Tibial artery (tissue), 4 donors: ENCODE data around the gene RPL27.
"Not testable (repeated sequence)": the region's sequence is repeated elsewhere in the genome, so short reads cannot be mapped to it uniquely, and the experiment has no call there.

Experiments used
- DNase-seq, 2 donors: peaks; one replicate each; pipeline ENCODE4 v3.0.0-alpha.2; 2019
- H3K27ac ChIP-seq, 2 donors: fragments of 200-600 bp; sonication (generic) in 1 of 2; 1 replicate in 1 of 2; 2 replicates in 1 of 2; pipeline ENCODE4 v1.5.1; 2018 to 2019; ENCODE audit warnings: mild to moderate bottlenecking in 1 of 2
- H3K27me3 ChIP-seq, 2 donors: fragments of 200-600 bp; sonication (generic) in 1 of 2; one replicate each; pipeline versions ENCODE4 v1.5.1 to v1.6.0; 2016 to 2019
- H3K36me3 ChIP-seq, 3 donors: fragments of 200-600 bp; sonication (generic) in 2 of 3; one replicate each; pipeline ENCODE4 v1.5.1; 2016 to 2019; ENCODE audit warnings: mild to moderate bottlenecking in 2 of 3
- H3K4me1 ChIP-seq, 4 donors: fragments of 200-600 bp; sonication (generic) in 2 of 4; 1 replicate in 3 of 4; 2 replicates in 1 of 4; pipeline ENCODE4 v1.5.1; 2016 to 2019
- H3K4me3 ChIP-seq, 2 donors: fragments of 200-600 bp; sonication (generic) in 1 of 2; 1 replicate in 1 of 2; 2 replicates in 1 of 2; pipeline ENCODE4 v1.5.1; 2018 to 2019; ENCODE audit warnings: mild to moderate bottlenecking in 2 of 2
- H3K9me3 ChIP-seq, 3 donors: fragments of 200-600 bp; sonication (generic) in 1 of 3; one replicate each; pipeline ENCODE4 v1.5.1; 2016 to 2019
- CTCF ChIP-seq, 2 experiments: fragments of 200-600 bp in 1 of 2; fragments of 450-650 bp in 1 of 2; IDR thresholded peaks; one replicate each; pipeline ENCODE4 v1.5.1; 2017 to 2019; ENCODE audit warnings: antibody characterized with exemption in 2 of 2, mild to moderate bottlenecking in 1 of 2, moderate library complexity in 1 of 2
- intact Hi-C: fragments of 100-400 bp; cut with DNase I; formaldehyde crosslinking; loops from one replicate; pipeline ENCODE4 v1.15.0; 2023; ENCODE audit warnings: low total_unique reads

RPL27 gene

DNA sequence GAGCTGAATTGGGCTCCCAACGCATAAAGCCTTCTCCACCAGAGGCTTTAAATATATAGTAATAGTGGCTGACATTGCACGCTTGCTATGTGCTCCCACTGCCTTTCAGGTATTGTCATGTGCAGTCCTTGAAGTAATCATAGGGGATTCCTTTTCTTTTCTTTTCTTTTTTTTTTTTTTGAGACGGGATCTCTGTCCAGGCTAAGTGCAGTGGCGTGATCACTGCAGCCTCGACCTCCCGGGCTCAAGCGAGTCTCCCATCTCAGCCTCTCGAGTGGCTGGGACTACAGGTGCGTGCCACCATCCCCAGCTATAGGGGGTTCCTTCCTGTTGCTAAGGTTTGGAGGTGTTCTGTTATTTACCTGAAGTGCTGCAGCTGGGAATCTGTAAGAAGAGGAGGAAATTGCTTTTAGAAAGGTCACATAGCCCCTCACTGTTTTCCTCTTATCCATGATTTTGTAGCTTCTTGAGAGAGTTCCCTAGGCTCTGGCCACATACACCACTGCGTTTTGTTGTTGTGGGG lies 845 bp downstream of the RPL27 start:
- no peak for DNase-seq
- intact Hi-C loops: loop anchor here (5.0 kb wide), 1 partner anchor 157 kb away; the partner anchor contains the start of gene AOC2

DNA sequence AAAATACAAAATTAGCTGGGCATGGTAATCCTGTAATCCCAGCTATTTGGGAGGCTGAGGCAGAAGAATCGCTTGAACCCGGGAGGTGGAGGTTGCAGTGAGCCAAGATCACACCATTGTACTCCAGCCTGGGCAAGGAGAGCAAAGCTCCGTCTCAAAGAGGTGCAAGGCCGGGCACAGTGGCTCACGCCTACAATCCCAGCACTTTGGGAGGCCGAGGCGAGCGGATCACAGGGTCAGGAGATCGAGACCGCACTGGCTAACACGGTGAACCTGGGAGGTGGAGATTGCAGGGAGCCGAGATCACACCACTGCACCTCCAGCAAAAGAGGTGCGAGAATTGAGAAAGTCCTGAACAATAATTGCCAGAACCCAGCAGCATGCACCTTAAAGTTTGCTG lies 2.7 kb downstream of the RPL27 start:
- intact Hi-C loops: not testable (repeated sequence)
- H3K4me1 ChIP-seq: peaks cover 0 to 20% (median 17%) of the 10 kb centered on the region in 4 donors

More for the DNA sequence above, 845 bp downstream of the RPL27 start:
- Histone ChIP-seq H3K9me3 (no peaks in the 10 kb centered on the region), H3K4me3 (peak overlapping the region; percentile 57 to 74), H3K4me1 (peaks cover 0 to 20% (median 17%) of the 10 kb centered on the region in 4 donors), H3K36me3 (peaks cover 31 to 51% (median 31%) of the 10 kb centered on the region in 3 donors), H3K27me3 (no peaks in the 10 kb centered on the region), H3K27ac (peak overlapping the region; percentile 83 to 85)
- TF ChIP-seq CTCF (IDR thresholded peaks at IDR 0.05): no peak

GRCh38 chr17:43003542-43004172 lies 5.4 kb downstream of the RPL27 start:
- Histone ChIP-seq H3K9me3 (no peaks in the 10 kb centered on the region), H3K27me3 (no peaks in the 10 kb centered on the region), H3K4me1 (peaks cover 0 to 28% (median 16%) of the 10 kb centered on the region in 4 donors), H3K36me3 (peaks cover 31 to 55% (median 31%) of the 10 kb centered on the region in 3 donors), H3K27ac (peak overlapping the region in 1 of 2 donors; percentile 22), H3K4me3 (no peak overlapping the region)
- no peak for TF ChIP-seq CTCF (IDR thresholded peaks at IDR 0.05)
- intact Hi-C loops: no loop called here
- DNase-seq: no peak

More for the DNA sequence above, 2.7 kb downstream of the RPL27 start:
- H3K36me3 ChIP-seq: peaks cover 31 to 55% (median 31%) of the 10 kb centered on the region in 3 donors
- not testable (repeated sequence) for H3K9me3 ChIP-seq, DNase-seq, H3K27ac ChIP-seq, H3K27me3 ChIP-seq, H3K4me3 ChIP-seq

GRCh38 chr17:43006639-43007551 lies 8.7 kb downstream of the RPL27 start, which contains the start of gene IFI35:
IFI35 (plus strand) TSS chr17:43006784; CDS start chr17:43006948, 164 bp downstream.
- intact Hi-C loops: no loop called here
- peak; percentile 85 to 92 for DNase-seq
- H3K4me1 ChIP-seq: peaks cover 0 to 16% (median 8%) of the 10 kb centered on the region in 4 donors

DNA sequence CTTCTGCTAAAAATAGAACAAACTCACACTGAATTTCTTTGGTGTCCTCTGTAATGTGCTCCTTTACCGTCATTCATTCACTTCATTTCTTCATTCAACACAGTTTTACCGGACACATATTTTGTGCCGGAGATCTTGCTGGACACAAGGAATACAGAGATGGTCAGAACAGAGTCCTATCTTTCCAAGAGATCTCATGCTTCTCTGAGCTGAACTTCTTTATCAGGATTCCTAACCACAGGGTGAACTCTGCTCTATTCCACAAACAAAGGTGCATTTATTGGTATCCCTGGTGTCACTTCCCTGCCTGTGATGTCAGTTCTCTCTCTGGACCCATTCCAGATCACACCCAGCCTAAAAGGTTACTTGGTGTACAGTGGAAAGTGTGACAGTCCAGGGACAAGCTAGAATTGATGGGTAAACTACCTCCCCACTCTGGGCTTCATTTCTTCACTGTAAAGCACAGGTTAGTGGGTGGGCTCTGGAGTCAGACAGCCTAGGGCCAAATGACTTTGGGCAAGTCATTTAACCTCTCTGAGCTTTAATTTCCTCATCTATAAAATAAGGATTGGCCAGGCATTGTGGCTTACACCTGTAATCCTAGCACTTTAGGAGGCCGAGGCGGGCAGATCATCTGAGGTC lies 12.6 kb downstream of the RPL27 start:
- H3K4me1 ChIP-seq: peaks cover 0 to 16% (median 8%) of the 10 kb centered on the region in 4 donors
- H3K36me3 ChIP-seq: peaks cover 4 to 37% (median 18%) of the 10 kb centered on the region in 3 donors
- H3K27ac ChIP-seq: no peak overlapping the region
- H3K9me3 ChIP-seq: no peaks in the 10 kb centered on the region
- no peak overlapping the region for H3K4me3 ChIP-seq
- DNase-seq: no peak
- TF ChIP-seq CTCF (IDR thresholded peaks at IDR 0.05): no peak
- H3K27me3 ChIP-seq: no peaks in the 10 kb centered on the region
- intact Hi-C loops: no loop called here

More at GRCh38 chr17:43006639-43007551, 8.7 kb downstream of the RPL27 start, which contains the start of gene IFI35:
- peak; percentile 9 to 33 for TF ChIP-seq CTCF (IDR thresholded peaks at IDR 0.05)
- Histone ChIP-seq H3K9me3 (no peaks in the 10 kb centered on the region), H3K4me3 (peak within 1 kb of the TSS; percentile 61 to 69), H3K27me3 (no peaks in the 10 kb centered on the region), H3K27ac (peak within 1 kb of the TSS; percentile 79 to 85), H3K36me3 (peaks cover 9 to 32% (median 12%) of the 10 kb centered on the region in 3 donors)
